ENCODE data around the gene KRTAP19-5.

KRTAP19-5 gene

DNA sequence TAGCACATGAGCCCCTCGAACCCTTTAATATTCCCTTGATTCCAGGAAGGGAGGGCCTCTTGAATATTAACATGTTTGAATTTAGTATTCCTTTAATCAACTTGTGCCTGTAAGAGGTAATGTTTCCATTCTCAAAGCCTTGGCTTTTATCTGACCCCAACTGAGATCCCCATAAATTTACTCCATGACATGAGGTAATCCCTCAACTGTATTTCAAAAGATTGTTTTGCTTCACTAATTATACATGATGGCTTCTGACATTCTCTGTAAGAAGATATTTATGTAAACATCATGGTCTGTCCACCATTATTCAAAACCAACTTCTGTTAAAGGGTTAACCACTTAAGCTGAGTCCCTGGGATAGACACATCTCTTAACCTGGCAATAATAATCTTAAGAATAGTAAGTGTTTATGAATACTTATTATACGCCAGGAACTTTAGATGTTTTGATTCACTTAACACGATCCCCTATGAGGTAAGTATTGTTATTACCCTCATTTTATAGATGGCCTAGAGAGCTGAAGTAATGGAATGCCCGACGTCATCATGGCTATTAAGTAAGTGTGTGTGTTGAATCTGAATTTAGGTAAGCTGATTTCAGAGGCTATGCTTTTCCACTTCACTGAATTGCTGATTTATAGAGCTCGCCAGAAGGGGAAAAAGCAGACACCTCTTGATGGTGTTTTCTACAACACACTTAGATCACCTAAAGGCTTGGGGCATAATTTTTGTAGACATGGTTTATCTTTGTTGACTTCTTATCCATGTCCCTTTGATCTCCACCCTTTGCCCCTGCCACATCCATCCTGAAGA is 32.8 kb downstream of the KRTAP19-5 start:
- TF ChIP-seq, protein P1, sequence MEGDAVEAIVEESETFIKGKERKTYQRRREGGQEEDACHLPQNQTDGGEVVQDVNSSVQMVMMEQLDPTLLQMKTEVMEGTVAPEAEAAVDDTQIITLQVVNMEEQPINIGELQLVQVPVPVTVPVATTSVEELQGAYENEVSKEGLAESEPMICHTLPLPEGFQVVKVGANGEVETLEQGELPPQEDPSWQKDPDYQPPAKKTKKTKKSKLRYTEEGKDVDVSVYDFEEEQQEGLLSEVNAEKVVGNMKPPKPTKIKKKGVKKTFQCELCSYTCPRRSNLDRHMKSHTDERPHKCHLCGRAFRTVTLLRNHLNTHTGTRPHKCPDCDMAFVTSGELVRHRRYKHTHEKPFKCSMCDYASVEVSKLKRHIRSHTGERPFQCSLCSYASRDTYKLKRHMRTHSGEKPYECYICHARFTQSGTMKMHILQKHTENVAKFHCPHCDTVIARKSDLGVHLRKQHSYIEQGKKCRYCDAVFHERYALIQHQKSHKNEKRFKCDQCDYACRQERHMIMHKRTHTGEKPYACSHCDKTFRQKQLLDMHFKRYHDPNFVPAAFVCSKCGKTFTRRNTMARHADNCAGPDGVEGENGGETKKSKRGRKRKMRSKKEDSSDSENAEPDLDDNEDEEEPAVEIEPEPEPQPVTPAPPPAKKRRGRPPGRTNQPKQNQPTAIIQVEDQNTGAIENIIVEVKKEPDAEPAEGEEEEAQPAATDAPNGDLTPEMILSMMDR (conservative IDR thresholded peaks at IDR 0.05; ENCODE audit: control insufficient read depth, insufficient read depth, low read depth, low read length), result no peak
- no peak for DNase-seq (ENCODE audit: low read depth)
- no peak overlapping the region for H3K4me3 ChIP-seq (ENCODE audit: control insufficient read depth, low read depth, low read length)

DNA sequence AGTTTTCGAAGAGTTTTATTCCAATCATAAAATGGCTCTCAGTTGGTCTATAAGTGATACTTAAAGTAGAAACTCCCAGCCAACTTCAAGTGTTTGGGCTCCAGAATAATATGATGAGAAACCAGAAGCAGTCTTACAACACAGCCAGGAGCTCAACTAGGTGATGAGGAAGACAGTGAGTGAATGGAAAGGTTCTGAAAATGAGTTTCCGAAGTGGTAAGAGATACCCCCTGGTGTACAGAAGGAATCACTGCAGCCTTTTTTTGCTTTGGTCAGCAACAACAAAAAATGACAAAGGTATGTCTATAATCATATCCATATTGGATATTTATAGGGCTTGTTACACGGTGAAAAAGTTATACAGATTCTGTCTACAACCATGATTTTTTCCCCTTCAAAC is 38.2 kb downstream of the KRTAP19-5 start:
- TF ChIP-seq, protein P1 (conservative IDR thresholded peaks at IDR 0.05; ENCODE audit: control insufficient read depth, insufficient read depth, low read depth, low read length), result peak; percentile 52
- peak; percentile 2 for DNase-seq (ENCODE audit: low read depth)
- H3K4me3 ChIP-seq (ENCODE audit: control insufficient read depth, low read depth, low read length), result no peak overlapping the region
